Lower leg skin (tissue), 3 donors: Measurements from ENCODE around the gene WDR18.
"Not testable (repeated sequence)": the region's sequence is repeated elsewhere in the genome, so short reads cannot be mapped to it uniquely, and the experiment has no call there.

Experiments used
- POLR2A ChIP-seq, 2 donors: fragments of 450-650 bp; IDR thresholded peaks; one replicate each; pipeline ENCODE4 v1.6.1; 2016 to 2017; ENCODE audit warnings: antibody characterized with exemption in 2 of 2, mild to moderate bottlenecking in 1 of 2, moderate library complexity in 1 of 2
- TF ChIP-seq, protein P1 (sequence below), 3 donors: fragments of 450-650 bp; IDR thresholded peaks; one replicate each; pipeline ENCODE4 v1.5.1; 2016; ENCODE audit warnings: antibody characterized with exemption in 3 of 3, mild to moderate bottlenecking in 3 of 3, moderate library complexity in 2 of 3

DNA sequence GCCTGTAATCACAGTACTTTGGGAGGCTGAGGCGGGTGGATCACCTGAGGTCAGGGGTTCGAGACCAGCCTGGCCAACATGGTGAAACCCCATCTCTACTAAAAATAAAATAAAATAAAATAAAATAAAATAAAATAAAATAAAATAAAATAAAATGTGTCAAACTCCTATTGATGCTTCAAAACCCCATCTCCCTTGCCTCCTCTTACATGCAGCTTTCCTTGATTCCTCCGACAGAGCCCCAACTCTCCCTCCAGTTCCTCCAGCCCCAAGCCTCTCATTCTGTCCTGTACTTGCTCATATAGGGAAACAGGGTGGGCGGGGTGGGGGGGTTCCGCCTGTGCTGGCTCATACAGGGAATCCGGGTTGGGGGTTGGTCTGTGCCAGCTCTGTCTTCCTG is 40.9 kb downstream of the WDR18 start:
- TF ChIP-seq, protein P1, sequence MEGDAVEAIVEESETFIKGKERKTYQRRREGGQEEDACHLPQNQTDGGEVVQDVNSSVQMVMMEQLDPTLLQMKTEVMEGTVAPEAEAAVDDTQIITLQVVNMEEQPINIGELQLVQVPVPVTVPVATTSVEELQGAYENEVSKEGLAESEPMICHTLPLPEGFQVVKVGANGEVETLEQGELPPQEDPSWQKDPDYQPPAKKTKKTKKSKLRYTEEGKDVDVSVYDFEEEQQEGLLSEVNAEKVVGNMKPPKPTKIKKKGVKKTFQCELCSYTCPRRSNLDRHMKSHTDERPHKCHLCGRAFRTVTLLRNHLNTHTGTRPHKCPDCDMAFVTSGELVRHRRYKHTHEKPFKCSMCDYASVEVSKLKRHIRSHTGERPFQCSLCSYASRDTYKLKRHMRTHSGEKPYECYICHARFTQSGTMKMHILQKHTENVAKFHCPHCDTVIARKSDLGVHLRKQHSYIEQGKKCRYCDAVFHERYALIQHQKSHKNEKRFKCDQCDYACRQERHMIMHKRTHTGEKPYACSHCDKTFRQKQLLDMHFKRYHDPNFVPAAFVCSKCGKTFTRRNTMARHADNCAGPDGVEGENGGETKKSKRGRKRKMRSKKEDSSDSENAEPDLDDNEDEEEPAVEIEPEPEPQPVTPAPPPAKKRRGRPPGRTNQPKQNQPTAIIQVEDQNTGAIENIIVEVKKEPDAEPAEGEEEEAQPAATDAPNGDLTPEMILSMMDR (IDR thresholded peaks at IDR 0.05) = not testable (repeated sequence)
- TF ChIP-seq POLR2A (IDR thresholded peaks at IDR 0.05) = not testable (repeated sequence)
